Stimulated activated CD4-positive, alpha-beta T cell treated with anti-CD3 and anti-CD28 coated beads, TNF-alpha, amount 100 ng/mL, for 1 hour (primary cell): Measurements from ENCODE around the gene PRKAA1.
A peak's percentile ranks its signal among the peaks of the same experiment; 100 is the strongest.

Experiments
- DNase-seq, 3 donors: peaks; one replicate each; pipeline ENCODE4 v3.0.0-alpha.2; 2020; ENCODE audit warnings: low read depth in 3 of 3, low spot score in 1 of 3

The PRKAA1 gene

GRCh38 chr5:40781843-40782409 lies 16.2 kb downstream of the PRKAA1 start:
- DNase-seq: no peak

GRCh38 chr5:40780858-40781257 lies 17.3 kb downstream of the PRKAA1 start:
- DNase-seq: no peak

DNA sequence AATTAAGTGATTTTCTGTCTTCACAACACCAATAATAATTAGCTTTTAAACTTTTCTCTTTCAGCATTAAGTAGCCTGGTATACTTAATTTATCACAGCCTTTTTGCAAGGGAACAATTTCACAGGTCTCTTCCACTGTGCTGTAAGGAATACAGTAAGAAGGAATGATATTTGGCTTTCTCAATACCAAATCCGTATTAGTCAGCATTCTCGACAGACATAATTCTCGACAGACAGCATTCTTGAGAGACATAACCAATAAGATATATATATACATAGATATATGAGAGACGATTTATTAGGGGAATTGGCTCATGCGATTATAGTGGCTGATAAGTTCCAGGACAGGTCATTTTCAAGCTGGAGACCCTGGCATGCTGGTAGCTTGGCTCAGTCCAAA lies 18.0 kb downstream of the PRKAA1 start:
- DNase-seq: no peak

GRCh38 chr5:40779561-40779960 lies 18.6 kb downstream of the PRKAA1 start:
- no peak for DNase-seq

DNA sequence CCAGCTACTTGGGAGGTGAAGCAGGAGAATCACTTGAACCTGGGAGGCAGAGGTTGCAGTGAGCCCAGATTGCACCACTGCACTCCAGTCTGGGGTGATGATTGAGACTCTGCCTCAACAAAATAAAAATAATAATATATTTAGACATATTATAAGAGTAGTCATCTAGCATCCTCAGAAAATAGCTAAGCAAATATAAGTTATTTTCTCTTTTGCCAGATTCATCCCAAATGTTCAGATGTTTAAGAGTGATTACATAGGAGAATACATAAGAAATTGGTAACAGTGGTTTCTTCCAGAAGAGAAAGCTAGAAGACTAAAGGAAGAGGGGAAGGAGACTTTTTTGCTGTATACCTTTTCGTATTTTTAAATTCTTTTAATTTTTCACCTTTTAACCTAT lies 20.0 kb downstream of the PRKAA1 start:
- no peak for DNase-seq

DNA sequence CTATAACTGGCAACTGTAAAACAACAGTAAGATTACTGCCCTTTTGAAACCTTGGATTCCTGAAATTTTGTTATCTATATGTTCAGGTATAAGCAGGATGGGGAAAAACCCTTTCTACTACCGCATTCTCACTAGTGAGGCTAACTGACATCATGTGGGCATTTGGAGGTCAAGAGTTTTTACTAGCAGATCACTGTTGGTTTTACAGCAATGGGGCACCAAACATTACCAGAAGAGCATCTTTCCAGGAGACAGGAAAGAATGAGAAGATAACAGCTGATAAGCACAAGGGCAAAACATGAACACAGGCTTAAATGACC lies 21.6 kb downstream of the PRKAA1 start:
- no peak for DNase-seq

- no peak for DNase-seq
These were observed 22.1 kb downstream of the PRKAA1 start for GRCh38 chr5:40775846-40776657.

GRCh38 chr5:40775085-40775845 lies 22.9 kb downstream of the PRKAA1 start:
- no peak for DNase-seq

DNA sequence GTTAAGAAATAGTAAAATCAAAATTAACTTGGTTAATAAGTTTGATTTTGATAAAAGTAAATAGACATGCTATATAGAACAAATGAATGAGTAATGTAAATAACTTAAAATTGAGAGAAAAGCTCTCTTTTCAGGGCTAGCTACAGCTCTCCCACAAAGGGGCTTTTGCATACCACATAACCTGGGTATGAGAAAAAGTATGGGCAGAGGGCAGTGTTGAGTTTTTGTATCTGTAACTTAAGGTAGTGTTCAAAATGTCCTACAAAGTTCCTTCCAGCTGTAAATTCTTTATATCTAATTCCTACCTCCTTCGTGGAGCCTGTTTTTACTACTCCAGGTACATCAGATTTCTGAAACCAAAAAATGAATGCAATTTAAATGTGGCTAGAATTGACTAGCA lies 23.6 kb downstream of the PRKAA1 start:
- DNase-seq: no peak

- DNase-seq: no peak
These were observed 27.4 kb downstream of the PRKAA1 start for GRCh38 chr5:40770764-40771163.

DNA sequence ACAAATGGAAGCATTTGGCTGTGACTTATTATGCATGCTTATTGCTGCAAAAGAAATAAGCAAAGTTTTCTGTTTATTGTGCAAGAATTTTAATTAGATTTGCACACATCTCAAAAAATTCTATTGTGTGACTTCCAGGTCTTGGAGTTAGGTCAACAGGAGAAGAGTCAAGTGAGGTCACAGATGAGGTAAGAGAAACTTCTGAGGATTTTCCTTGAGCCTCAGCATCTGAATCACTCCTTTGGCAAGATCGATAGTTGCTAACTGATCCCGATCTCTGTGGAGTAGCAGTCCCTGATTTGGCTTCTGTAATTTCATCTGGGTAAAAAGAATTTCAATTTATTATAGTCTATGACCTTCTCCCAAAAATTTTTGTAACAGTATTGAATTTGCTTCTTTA lies 35.5 kb downstream of the PRKAA1 start:
- no peak for DNase-seq

GRCh38 chr5:40757400-40757799 lies 40.8 kb downstream of the PRKAA1 start:
- no peak for DNase-seq

DNA sequence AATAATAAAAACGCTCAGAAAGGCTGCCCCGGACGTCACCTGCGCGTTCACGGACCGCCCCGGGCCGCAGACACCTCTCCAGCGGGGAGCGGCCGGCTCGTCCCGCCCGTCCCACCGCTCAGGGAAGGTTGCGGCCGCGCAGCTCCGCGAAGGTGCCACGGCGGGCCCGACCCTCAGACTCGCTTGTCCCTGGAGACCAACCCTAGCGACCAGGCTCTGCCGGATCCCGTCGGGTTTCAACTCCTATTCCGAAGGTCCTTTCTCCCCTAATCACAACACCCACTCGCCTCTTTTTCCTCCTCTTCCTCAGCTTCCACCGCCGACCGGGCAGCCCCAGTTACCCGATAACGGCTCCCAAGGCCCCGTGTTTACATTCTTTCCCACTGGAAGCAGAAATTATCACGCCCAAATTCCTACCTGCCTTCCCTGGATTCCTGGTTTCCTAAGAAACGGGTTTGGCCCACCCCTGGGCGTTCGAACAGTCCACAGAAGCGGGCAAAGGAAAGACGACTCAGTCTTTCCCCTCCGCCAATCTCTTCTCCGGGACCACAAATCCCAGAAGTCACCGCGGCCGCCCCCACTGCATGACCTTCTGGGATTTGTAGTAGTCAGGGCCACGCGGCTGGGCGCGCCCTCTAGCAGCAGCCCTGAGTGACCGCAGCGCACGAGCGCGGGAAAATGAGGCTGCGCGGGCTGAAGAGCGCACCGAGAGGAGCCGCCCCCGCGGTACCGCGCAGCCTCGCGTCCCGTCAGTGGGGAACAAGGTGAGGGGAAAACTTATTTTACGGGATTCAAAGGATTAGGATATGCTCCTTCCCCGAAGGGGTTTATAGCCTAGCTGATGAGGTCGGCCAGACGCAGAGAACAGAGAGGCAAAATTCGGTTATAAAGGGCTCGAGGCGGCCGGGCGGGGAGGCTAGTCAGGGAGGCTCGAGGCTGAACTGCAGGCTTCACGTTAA lies 42.5 kb downstream of the PRKAA1 start, which contains the start of gene TTC33:
Gene TTC33, minus strand, starts transcription at position 555 of the 959 bp plus-strand sequence. CDS start 8,943 bp downstream, outside the sequence.
- DNase-seq: peak; percentile 85 to 87 (median 87)

GRCh38 chr5:40755093-40755406 lies 43.1 kb downstream of the PRKAA1 start:
- peak; percentile 15 to 38 (median 38) for DNase-seq

GRCh38 chr5:40754381-40755092 lies 43.6 kb downstream of the PRKAA1 start:
- DNase-seq: no peak

GRCh38 chr5:40746703-40747102 lies 51.5 kb downstream of the PRKAA1 start:
- DNase-seq: no peak

GRCh38 chr5:40743771-40744170 lies 54.4 kb downstream of the PRKAA1 start:
- DNase-seq: no peak

GRCh38 chr5:40738502-40738901 lies 59.7 kb downstream of the PRKAA1 start:
- DNase-seq: no peak

- no peak for DNase-seq
These were observed 61.9 kb downstream of the PRKAA1 start for GRCh38 chr5:40736103-40736875.

GRCh38 chr5:40735609-40736008 lies 62.6 kb downstream of the PRKAA1 start:
- no peak for DNase-seq
